Karpas-422 (cell line): Measurements from ENCODE around the gene LTB4R2. TPM values are rescaled to one million over a fixed set of nuclear protein-coding genes. Genes with fewer than 3 reads are reported as not detected.

ENCODE experiments used
- DNase-seq: peaks from one replicate; pipeline ENCODE4 v3.0.0-alpha.2; 2015
- H2AFZ ChIP-seq: fragments of 200-600 bp; sonication (generic); 2 replicates; pipeline ENCODE4 v1.6.1; 2014; ENCODE audit warnings: antibody characterized with exemption, low read length, mixed read lengths
- H3K27ac ChIP-seq: fragments of 200-600 bp; sonication (generic); 2 replicates; pipeline ENCODE4 v1.5.1; 2014; ENCODE audit warnings: mild to moderate bottlenecking, low read length, moderate library complexity
- H3K27me3 ChIP-seq: fragments of 200-600 bp; sonication (generic); 2 replicates; pipeline ENCODE4 v1.6.1; 2014; ENCODE audit warnings: low read length, mixed read lengths
- H3K36me3 ChIP-seq: fragments of 200-600 bp; sonication (generic); 2 replicates; pipeline ENCODE4 v1.6.1; 2014; ENCODE audit warnings: low read length, mixed read lengths; ENCODE audit not compliant: insufficient read depth
- H3K4me1 ChIP-seq: fragments of 200-600 bp; sonication (generic); 2 replicates; pipeline ENCODE4 v1.6.1; 2014; ENCODE audit warnings: mild to moderate bottlenecking, low read length, mixed read lengths
- H3K4me2 ChIP-seq: fragments of 200-600 bp; sonication (generic); 2 replicates; pipeline ENCODE4 v1.6.1; 2014; ENCODE audit warnings: low read length, low read depth, mild to moderate bottlenecking; ENCODE audit not compliant: poor library complexity, severe bottlenecking
- H3K4me3 ChIP-seq: fragments of 200-600 bp; sonication (generic); 2 replicates; pipeline ENCODE4 v1.5.1; 2014; ENCODE audit warnings: mild to moderate bottlenecking, antibody characterized with exemption, low read length, mixed read lengths
- H3K79me2 ChIP-seq: fragments of 200-600 bp; sonication (generic); 2 replicates; pipeline ENCODE4 v1.6.1; 2014; ENCODE audit warnings: mild to moderate bottlenecking, low read length, mixed read lengths
- H3K9ac ChIP-seq: fragments of 200-600 bp; sonication (generic); 2 replicates; pipeline ENCODE4 v1.6.0; 2014; ENCODE audit warnings: low read length
- H3K9me2 ChIP-seq: fragments of 200-600 bp; sonication (generic), shearing (Covaris generic); replicated peaks from 2 replicates; pipeline ENCODE4 v1.6.0; 2014; ENCODE audit warnings: mild to moderate bottlenecking, low read length, moderate library complexity; ENCODE audit not compliant: insufficient read depth
- H3K9me3 ChIP-seq: fragments of 300-700, 200-600 bp; sonication (generic); 2 replicates; pipeline ENCODE4 v1.6.1; 2014; ENCODE audit warnings: low read length, mixed read lengths
- H4K20me1 ChIP-seq: fragments of 200-600 bp; sonication (generic); 2 replicates; pipeline ENCODE4 v1.6.1; 2014; ENCODE audit warnings: mild to moderate bottlenecking, antibody characterized with exemption, low read length, low read depth; ENCODE audit not compliant: insufficient read depth
- total RNA-seq: library from RNA; depleted of rRNA; stranded (reverse); fragments of >200 nt; shearing (Covaris generic); gene quantifications from 2 replicates; pipeline ENCODE4 v1.2.3, GENCODE V29; 2014; ENCODE audit warnings: low replicate concordance

LTB4R2 gene
- total RNA-seq, 1 experiment from 2014 or later: 12.9 TPM

DNA sequence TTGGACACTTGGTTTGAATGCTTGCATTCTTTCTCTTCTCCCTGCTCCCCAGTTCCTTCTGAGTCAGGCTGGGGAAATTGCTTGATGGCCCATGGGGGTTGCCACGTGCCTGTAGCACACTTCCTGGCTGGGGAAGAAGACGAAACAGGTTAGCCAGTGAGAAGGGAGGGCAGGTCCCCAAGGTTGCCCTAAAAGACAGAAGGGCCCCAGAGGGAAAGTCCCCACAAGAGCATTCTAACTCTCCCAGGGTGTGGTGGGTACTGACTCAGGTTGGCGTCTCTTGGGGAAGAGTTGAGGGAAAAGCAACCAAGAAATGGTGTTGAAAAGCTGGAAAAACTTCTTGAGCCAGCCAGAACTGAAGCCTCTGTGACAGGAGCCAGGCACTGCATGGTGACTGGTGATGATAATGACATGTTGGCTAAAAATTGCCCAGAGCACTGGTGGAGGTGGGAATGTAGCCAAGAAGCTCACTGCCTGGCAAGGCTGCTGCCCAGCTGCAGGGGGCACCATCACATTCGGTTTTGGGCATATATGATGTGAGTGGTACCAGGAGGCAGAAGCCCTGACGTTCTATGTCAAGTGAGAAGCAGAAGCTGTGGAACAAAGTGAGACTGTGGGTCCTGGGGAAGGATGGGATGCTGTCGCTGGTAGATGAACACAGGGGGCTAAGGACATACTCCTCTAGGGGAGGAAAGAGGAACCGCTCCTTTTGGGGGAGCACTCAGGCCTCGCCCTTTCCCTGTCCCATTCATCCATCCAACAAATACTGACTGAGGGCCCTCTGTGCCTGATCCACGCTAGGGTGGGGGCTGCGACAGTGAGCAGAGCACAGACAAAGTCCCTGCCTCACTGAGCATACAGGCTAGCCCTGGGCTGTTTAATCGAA is 30.4 kb upstream of the LTB4R2 start:
- peak; percentile 84 for DNase-seq
- H3K27ac ChIP-seq: no peak overlapping the region
- no peaks in the 10 kb centered on the region for H3K9me2 ChIP-seq
- peaks cover 32% of the 10 kb centered on the region for H3K4me1 ChIP-seq
- peak overlapping the region; percentile 3 for H3K4me2 ChIP-seq
- no peaks in the 10 kb centered on the region for H3K36me3 ChIP-seq
- no peaks in the 10 kb centered on the region for H3K27me3 ChIP-seq
- H3K9ac ChIP-seq: peak overlapping the region; percentile 23
- no peaks in the 10 kb centered on the region for H3K9me3 ChIP-seq
- no peak overlapping the region for H3K4me3 ChIP-seq
- H4K20me1 ChIP-seq: no peaks in the 10 kb centered on the region
- peaks cover 18% of the 10 kb centered on the region for H3K79me2 ChIP-seq
- H2AFZ ChIP-seq: peak overlapping the region; percentile 39; the same call in 1 of the 2 replicates

DNA sequence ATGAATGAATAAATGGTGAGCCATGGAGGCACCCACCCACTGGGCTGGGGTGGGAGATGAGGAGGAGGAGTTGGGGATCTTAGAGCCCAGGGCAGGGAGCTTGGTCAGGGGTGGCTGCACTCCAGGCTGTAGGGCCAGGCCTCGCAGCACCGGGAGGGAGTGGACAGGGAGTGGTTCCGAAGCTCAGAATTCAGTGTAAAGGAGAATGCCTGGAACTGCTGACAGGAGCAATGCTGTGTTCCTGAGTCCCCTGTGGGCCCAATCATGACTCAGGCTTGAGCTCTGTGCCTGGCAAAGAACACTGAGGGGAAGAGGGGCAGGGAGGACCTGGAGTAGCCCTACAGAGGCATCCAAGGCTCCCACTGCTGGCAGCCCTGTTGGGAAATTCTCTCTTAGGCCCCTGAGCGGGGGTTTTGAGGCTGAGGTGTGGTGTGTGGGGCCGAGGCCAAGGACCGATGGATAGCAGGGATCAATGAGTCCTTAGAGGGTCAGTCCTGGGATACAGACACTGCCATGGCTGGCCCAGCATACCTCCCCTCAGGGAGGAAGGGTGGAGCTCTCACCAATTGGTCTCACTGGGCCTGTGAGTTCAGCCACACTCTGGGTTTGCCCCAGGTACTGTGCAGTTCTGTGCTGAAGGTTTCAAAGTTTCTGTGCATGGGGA is 29.0 kb upstream of the LTB4R2 start:
- H3K36me3 ChIP-seq: no peaks in the 10 kb centered on the region
- H3K4me3 ChIP-seq: no peak overlapping the region
- DNase-seq: no peak
- H2AFZ ChIP-seq: no peak overlapping the region
- no peak overlapping the region for H3K4me2 ChIP-seq
- no peaks in the 10 kb centered on the region for H4K20me1 ChIP-seq
- H3K9me2 ChIP-seq: no peaks in the 10 kb centered on the region
- H3K79me2 ChIP-seq: peaks cover 12% of the 10 kb centered on the region
- peaks cover 32% of the 10 kb centered on the region for H3K4me1 ChIP-seq
- no peak overlapping the region for H3K9ac ChIP-seq
- H3K27me3 ChIP-seq: no peaks in the 10 kb centered on the region
- no peak overlapping the region for H3K27ac ChIP-seq
- H3K9me3 ChIP-seq: no peaks in the 10 kb centered on the region

DNA sequence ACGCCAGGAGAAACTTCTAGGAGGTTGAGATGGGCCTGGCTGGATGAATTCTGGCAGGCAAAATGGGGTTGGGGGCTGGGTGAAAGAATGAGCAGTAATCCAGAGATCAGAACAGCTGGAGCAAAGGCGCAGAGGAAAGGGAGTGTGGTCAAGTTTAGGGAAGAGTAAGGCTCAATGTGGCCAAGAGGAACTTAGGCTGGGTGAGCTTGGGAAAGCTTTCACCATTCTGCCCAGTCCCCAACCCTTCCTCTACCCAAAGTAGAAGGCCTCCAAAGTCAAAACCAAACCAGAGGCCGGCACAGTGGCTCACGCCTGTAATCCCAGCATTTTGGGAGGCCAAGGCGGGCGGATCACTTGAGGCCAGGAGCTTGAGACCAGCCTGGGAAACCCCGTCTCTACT is 28.3 kb upstream of the LTB4R2 start:
- Histone ChIP-seq H4K20me1 (no peaks in the 10 kb centered on the region), H3K27ac (no peak overlapping the region), H3K4me3 (no peak overlapping the region), H3K4me1 (peaks cover 32% of the 10 kb centered on the region), H3K9me2 (no peaks in the 10 kb centered on the region), H2AFZ (no peak overlapping the region), H3K79me2 (peaks cover 12% of the 10 kb centered on the region), H3K27me3 (no peaks in the 10 kb centered on the region), H3K4me2 (no peak overlapping the region), H3K9ac (no peak overlapping the region), H3K36me3 (no peaks in the 10 kb centered on the region), H3K9me3 (no peaks in the 10 kb centered on the region)
- no peak for DNase-seq

DNA sequence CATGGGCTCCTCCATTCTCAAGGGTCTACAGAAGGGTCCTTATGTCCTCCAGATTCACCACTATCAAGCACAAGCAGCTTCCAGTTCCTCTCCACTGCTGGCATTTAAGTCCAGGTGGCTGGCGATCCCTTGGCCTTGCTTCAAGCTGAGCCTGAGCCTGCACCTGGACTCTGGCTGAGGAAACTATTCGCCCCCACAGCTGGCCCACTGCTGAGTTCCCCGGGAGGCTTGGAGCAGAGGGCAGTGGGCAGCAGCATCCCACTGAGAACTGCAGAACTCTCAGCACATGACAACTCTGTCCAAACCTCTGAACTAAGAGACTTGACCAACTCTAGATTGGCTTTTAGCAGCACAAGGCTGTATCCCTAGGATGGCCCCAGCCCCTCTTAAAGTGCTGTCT is 27.2 kb upstream of the LTB4R2 start:
- Histone ChIP-seq H2AFZ (no peak overlapping the region), H3K4me1 (peaks cover 26% of the 10 kb centered on the region)

DNA sequence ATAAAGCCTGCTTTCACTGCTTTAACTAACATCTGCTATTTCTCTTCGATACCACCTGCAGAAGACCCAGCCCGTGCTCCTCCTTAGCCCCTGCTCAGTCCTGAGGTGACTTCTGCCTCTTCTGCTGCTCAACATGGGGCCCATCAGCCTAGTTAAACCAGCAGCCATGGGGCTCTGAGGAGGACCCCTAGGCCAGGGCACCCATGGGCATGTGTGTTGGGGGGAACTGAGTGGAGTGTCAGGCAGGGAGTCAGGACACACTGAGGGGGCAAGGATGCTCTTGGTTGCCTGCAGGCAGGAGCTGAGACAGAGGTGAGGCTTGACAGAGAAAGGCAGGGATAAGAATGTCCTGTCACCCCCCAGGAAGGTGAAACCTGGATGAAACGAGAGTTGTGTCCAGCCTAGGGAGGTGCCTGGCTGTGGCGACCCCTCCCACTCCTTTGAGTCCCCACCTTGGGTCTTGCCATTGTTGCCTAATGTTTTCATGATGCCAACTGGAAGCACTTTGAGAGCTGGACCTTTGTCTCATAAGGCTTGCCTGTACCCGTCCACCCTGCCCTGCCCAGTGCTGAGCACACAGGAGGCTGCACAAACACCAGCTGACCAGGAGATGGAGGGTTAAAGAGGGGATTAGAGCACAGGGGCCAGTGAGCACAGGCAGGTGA is 26.0 kb upstream of the LTB4R2 start:
- H3K9ac ChIP-seq: no peak overlapping the region
- peaks cover 15% of the 10 kb centered on the region for H3K4me1 ChIP-seq
- H3K27ac ChIP-seq: no peak overlapping the region
- peaks cover 19% of the 10 kb centered on the region for H3K79me2 ChIP-seq
- H3K4me3 ChIP-seq: no peak overlapping the region
- no peak for DNase-seq
- H4K20me1 ChIP-seq: no peaks in the 10 kb centered on the region
- no peaks in the 10 kb centered on the region for H3K36me3 ChIP-seq
- H3K9me3 ChIP-seq: no peaks in the 10 kb centered on the region
- no peak overlapping the region for H3K4me2 ChIP-seq
- H3K9me2 ChIP-seq: no peaks in the 10 kb centered on the region
- no peaks in the 10 kb centered on the region for H3K27me3 ChIP-seq
- H2AFZ ChIP-seq: no peak overlapping the region

More for the DNA sequence above, 27.2 kb upstream of the LTB4R2 start:
- H3K36me3 ChIP-seq: no peaks in the 10 kb centered on the region
- no peak overlapping the region for H3K27ac ChIP-seq
- H3K79me2 ChIP-seq: peaks cover 15% of the 10 kb centered on the region
- no peak overlapping the region for H3K4me2 ChIP-seq
- H3K27me3 ChIP-seq: no peaks in the 10 kb centered on the region
- no peaks in the 10 kb centered on the region for H3K9me3 ChIP-seq
- no peak overlapping the region for H3K9ac ChIP-seq
- no peaks in the 10 kb centered on the region for H3K9me2 ChIP-seq
- no peaks in the 10 kb centered on the region for H4K20me1 ChIP-seq
- no peak overlapping the region for H3K4me3 ChIP-seq
- DNase-seq: no peak

DNA sequence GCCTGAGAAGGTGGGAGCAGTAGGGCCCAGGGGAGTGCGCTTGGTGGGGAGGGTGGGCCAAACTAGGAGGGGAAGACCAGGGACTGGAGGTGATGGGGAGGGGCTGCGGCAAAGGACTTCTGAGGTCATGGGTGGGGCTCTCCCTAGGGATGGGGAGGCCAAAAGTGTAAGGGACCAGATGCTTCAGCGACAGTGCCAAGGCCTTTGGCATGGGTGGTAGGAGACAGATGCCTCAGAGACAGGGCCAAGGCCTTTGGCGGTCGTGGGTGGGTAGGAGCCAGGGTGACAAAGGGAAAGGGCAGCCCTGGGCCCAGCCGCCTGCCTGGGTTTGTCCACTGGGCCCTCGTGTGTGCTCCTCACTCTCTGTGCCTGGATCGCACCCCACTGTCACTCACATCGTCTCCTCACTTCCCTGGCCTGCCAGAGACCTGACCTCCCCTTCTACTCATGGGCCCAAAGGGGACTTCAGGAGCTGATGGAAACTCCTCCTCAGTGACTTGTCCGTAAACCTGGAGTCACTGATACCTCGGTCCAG is 25.4 kb upstream of the LTB4R2 start:
- Histone ChIP-seq H3K9ac (no peak overlapping the region), H3K79me2 (peaks cover 23% of the 10 kb centered on the region), H2AFZ (no peak overlapping the region), H3K27me3 (no peaks in the 10 kb centered on the region), H3K27ac (no peak overlapping the region), H3K9me2 (no peaks in the 10 kb centered on the region), H3K36me3 (peaks cover 4% of the 10 kb centered on the region; the same call in 1 of the 2 replicates), H4K20me1 (no peaks in the 10 kb centered on the region), H3K4me2 (no peak overlapping the region), H3K9me3 (no peaks in the 10 kb centered on the region), H3K4me1 (peaks cover 9% of the 10 kb centered on the region), H3K4me3 (no peak overlapping the region)
- no peak for DNase-seq

DNA sequence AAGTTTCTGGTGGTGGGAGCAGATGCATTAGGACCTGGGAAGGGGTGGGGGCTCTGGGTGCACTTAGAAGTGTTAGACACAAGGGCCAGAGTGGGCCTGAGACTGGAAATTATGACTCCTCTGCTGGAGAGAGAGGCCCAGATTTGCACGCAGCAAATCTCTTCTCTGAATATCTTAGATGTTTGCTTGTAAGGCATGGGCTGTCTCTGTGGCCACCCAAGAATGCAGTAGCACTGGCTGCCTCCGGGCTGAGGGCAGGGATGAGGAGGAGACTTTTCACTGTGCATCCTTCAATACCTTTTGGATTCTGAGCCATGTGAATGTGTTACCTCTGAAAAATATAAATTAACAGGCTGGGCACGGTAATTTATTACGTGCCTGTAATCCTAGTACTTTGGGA is 24.6 kb upstream of the LTB4R2 start:
- no peak for DNase-seq
- H3K9me2 ChIP-seq: no peaks in the 10 kb centered on the region
- no peaks in the 10 kb centered on the region for H3K9me3 ChIP-seq
- no peaks in the 10 kb centered on the region for H3K27me3 ChIP-seq
- peaks cover under 1% of the 10 kb centered on the region; the same call in 1 of the 2 replicates for H3K4me1 ChIP-seq
- H3K36me3 ChIP-seq: peaks cover 12% of the 10 kb centered on the region; the same call in 1 of the 2 replicates
- no peak overlapping the region for H3K27ac ChIP-seq
- H3K79me2 ChIP-seq: peaks cover 18% of the 10 kb centered on the region; the same call in 1 of the 2 replicates
- H3K4me2 ChIP-seq: no peak overlapping the region
- no peak overlapping the region for H3K4me3 ChIP-seq
- no peak overlapping the region for H2AFZ ChIP-seq
- no peak overlapping the region; the same call in 1 of the 2 replicates for H3K9ac ChIP-seq
- H4K20me1 ChIP-seq: no peaks in the 10 kb centered on the region

DNA sequence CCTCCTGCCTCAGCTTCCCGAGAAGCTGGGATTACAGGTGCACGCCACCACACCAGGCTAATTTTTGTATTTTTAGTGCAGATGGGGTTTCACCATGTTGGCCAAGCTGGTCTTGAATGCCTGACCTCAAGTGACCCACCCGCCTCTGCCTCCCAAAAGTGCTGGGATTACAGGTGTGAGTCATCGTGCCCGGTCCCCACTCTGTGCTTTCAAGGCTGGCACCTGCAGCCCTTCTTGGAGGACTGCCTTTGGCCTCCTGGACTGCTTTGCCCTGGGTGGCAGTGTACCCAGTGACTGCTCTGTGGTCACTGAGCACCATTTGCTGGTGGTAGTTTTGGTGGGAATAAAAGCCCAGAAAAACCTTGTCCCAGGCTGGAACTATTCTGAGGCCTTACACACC is 22.9 kb upstream of the LTB4R2 start:
- no peak for DNase-seq
- H3K4me1 ChIP-seq: no peaks in the 10 kb centered on the region
- no peak overlapping the region for H3K4me3 ChIP-seq
- no peak overlapping the region for H3K27ac ChIP-seq
- no peaks in the 10 kb centered on the region for H4K20me1 ChIP-seq
- H3K9me3 ChIP-seq: no peaks in the 10 kb centered on the region
- H3K4me2 ChIP-seq: no peak overlapping the region
- no peak overlapping the region for H3K9ac ChIP-seq
- no peak overlapping the region for H2AFZ ChIP-seq
- peaks cover 12% of the 10 kb centered on the region; the same call in 1 of the 2 replicates for H3K36me3 ChIP-seq
- no peaks in the 10 kb centered on the region for H3K27me3 ChIP-seq
- no peaks in the 10 kb centered on the region for H3K9me2 ChIP-seq
- peaks cover 14% of the 10 kb centered on the region; the same call in 1 of the 2 replicates for H3K79me2 ChIP-seq
